ENCODE data around the gene SUPT3H.
"Not testable (repeated sequence)": the region's sequence is repeated elsewhere in the genome, so short reads cannot be mapped to it uniquely, and the experiment has no call there.

Gene SUPT3H

GRCh38 chr6:44931385-44931784, 446.3 kb downstream of the SUPT3H start:
- no peak overlapping the region for H3K27ac ChIP-seq (ENCODE audit: low read length)
- no peak overlapping the region for H3K4me3 ChIP-seq (ENCODE audit: low read length)
- no peaks in the 10 kb centered on the region for H3K9me3 ChIP-seq (ENCODE audit: control insufficient read depth, low read depth, low read length)
- no peak overlapping the region for H3K9ac ChIP-seq (ENCODE audit: low read length)
- no peaks in the 10 kb centered on the region for H3K36me3 ChIP-seq (ENCODE audit: control insufficient read depth, low read depth, low read length)
- H3K4me1 ChIP-seq (ENCODE audit: control insufficient read depth, low read depth, low read length), result no peaks in the 10 kb centered on the region
- no peaks in the 10 kb centered on the region for H3K27me3 ChIP-seq (ENCODE audit: control insufficient read depth, insufficient read depth, low read length)

- no peaks in the 10 kb centered on the region for H3K27me3 ChIP-seq (ENCODE audit: control insufficient read depth, insufficient read depth, low read length)
- no peak overlapping the region for H3K27ac ChIP-seq (ENCODE audit: low read length)
These were observed 451.2 kb downstream of the SUPT3H start for GRCh38 chr6:44926556-44926955.

GRCh38 chr6:44925100-44925739, 452.5 kb downstream of the SUPT3H start:
- Histone ChIP-seq H3K9me3 (ENCODE audit: control insufficient read depth, low read depth, low read length) (no peaks in the 10 kb centered on the region), H3K27ac (ENCODE audit: low read length) (no peak overlapping the region), H3K4me1 (ENCODE audit: control insufficient read depth, low read depth, low read length) (no peaks in the 10 kb centered on the region), H3K9ac (ENCODE audit: low read length) (no peak overlapping the region), H3K27me3 (ENCODE audit: control insufficient read depth, insufficient read depth, low read length) (no peaks in the 10 kb centered on the region), H3K36me3 (ENCODE audit: control insufficient read depth, low read depth, low read length) (no peaks in the 10 kb centered on the region), H3K4me3 (ENCODE audit: low read length) (no peak overlapping the region)

More at GRCh38 chr6:44926556-44926955, 451.2 kb downstream of the SUPT3H start:
- no peaks in the 10 kb centered on the region for H3K4me1 ChIP-seq (ENCODE audit: control insufficient read depth, low read depth, low read length)
- no peak overlapping the region for H3K9ac ChIP-seq (ENCODE audit: low read length)
- H3K36me3 ChIP-seq (ENCODE audit: control insufficient read depth, low read depth, low read length), result no peaks in the 10 kb centered on the region
- H3K9me3 ChIP-seq (ENCODE audit: control insufficient read depth, low read depth, low read length), result no peaks in the 10 kb centered on the region
- H3K4me3 ChIP-seq (ENCODE audit: low read length), result no peak overlapping the region

GRCh38 chr6:44923444-44923843, 454.3 kb downstream of the SUPT3H start:
- H3K4me1 ChIP-seq (ENCODE audit: control insufficient read depth, low read depth, low read length), result no peaks in the 10 kb centered on the region
- no peaks in the 10 kb centered on the region for H3K36me3 ChIP-seq (ENCODE audit: control insufficient read depth, low read depth, low read length)
- H3K9ac ChIP-seq (ENCODE audit: low read length), result no peak overlapping the region
- H3K4me3 ChIP-seq (ENCODE audit: low read length), result no peak overlapping the region
- no peaks in the 10 kb centered on the region for H3K27me3 ChIP-seq (ENCODE audit: control insufficient read depth, insufficient read depth, low read length)
- no peaks in the 10 kb centered on the region for H3K9me3 ChIP-seq (ENCODE audit: control insufficient read depth, low read depth, low read length)
- H3K27ac ChIP-seq (ENCODE audit: low read length), result no peak overlapping the region

- H3K9ac ChIP-seq (ENCODE audit: low read length), result no peak overlapping the region
- no peaks in the 10 kb centered on the region for H3K27me3 ChIP-seq (ENCODE audit: control insufficient read depth, insufficient read depth, low read length)
- no peak overlapping the region for H3K4me3 ChIP-seq (ENCODE audit: low read length)
- H3K36me3 ChIP-seq (ENCODE audit: control insufficient read depth, low read depth, low read length), result no peaks in the 10 kb centered on the region
- no peak overlapping the region for H3K27ac ChIP-seq (ENCODE audit: low read length)
- no peaks in the 10 kb centered on the region for H3K9me3 ChIP-seq (ENCODE audit: control insufficient read depth, low read depth, low read length)
- no peaks in the 10 kb centered on the region for H3K4me1 ChIP-seq (ENCODE audit: control insufficient read depth, low read depth, low read length)
These were observed 455.9 kb downstream of the SUPT3H start for GRCh38 chr6:44921798-44922197.

GRCh38 chr6:44920952-44921491, 456.7 kb downstream of the SUPT3H start:
- H3K36me3 ChIP-seq (ENCODE audit: control insufficient read depth, low read depth, low read length), result no peaks in the 10 kb centered on the region
- H3K9me3 ChIP-seq (ENCODE audit: control insufficient read depth, low read depth, low read length), result no peaks in the 10 kb centered on the region
- no peaks in the 10 kb centered on the region for H3K27me3 ChIP-seq (ENCODE audit: control insufficient read depth, insufficient read depth, low read length)
- no peak overlapping the region for H3K4me3 ChIP-seq (ENCODE audit: low read length)
- H3K27ac ChIP-seq (ENCODE audit: low read length), result no peak overlapping the region
- H3K4me1 ChIP-seq (ENCODE audit: control insufficient read depth, low read depth, low read length), result no peaks in the 10 kb centered on the region
- H3K9ac ChIP-seq (ENCODE audit: low read length), result no peak overlapping the region

- H3K9me3 ChIP-seq (ENCODE audit: control insufficient read depth, low read depth, low read length), result no peaks in the 10 kb centered on the region
- H3K4me1 ChIP-seq (ENCODE audit: control insufficient read depth, low read depth, low read length), result no peaks in the 10 kb centered on the region
- no peaks in the 10 kb centered on the region for H3K27me3 ChIP-seq (ENCODE audit: control insufficient read depth, insufficient read depth, low read length)
- no peaks in the 10 kb centered on the region for H3K36me3 ChIP-seq (ENCODE audit: control insufficient read depth, low read depth, low read length)
- no peak overlapping the region for H3K4me3 ChIP-seq (ENCODE audit: low read length)
- no peak overlapping the region for H3K9ac ChIP-seq (ENCODE audit: low read length)
- no peak overlapping the region for H3K27ac ChIP-seq (ENCODE audit: low read length)
These were observed 458.9 kb downstream of the SUPT3H start for GRCh38 chr6:44918671-44919296.

- no peak overlapping the region for H3K9ac ChIP-seq (ENCODE audit: low read length)
- no peak overlapping the region for H3K4me3 ChIP-seq (ENCODE audit: low read length)
- no peaks in the 10 kb centered on the region for H3K9me3 ChIP-seq (ENCODE audit: control insufficient read depth, low read depth, low read length)
- H3K36me3 ChIP-seq (ENCODE audit: control insufficient read depth, low read depth, low read length), result no peaks in the 10 kb centered on the region
- H3K4me1 ChIP-seq (ENCODE audit: control insufficient read depth, low read depth, low read length), result no peaks in the 10 kb centered on the region
- no peak overlapping the region for H3K27ac ChIP-seq (ENCODE audit: low read length)
- H3K27me3 ChIP-seq (ENCODE audit: control insufficient read depth, insufficient read depth, low read length), result no peaks in the 10 kb centered on the region
These were observed 460.3 kb downstream of the SUPT3H start for GRCh38 chr6:44917430-44917829.

GRCh38 chr6:44915111-44915510, 462.6 kb downstream of the SUPT3H start:
- Histone ChIP-seq H3K27ac (ENCODE audit: low read length) (no peak overlapping the region), H3K4me1 (ENCODE audit: control insufficient read depth, low read depth, low read length) (no peaks in the 10 kb centered on the region)

GRCh38 chr6:44914141-44914540, 463.6 kb downstream of the SUPT3H start:
- Histone ChIP-seq H3K9ac (ENCODE audit: low read length) (no peak overlapping the region), H3K27ac (ENCODE audit: low read length) (no peak overlapping the region), H3K36me3 (ENCODE audit: control insufficient read depth, low read depth, low read length) (no peaks in the 10 kb centered on the region), H3K27me3 (ENCODE audit: control insufficient read depth, insufficient read depth, low read length) (no peaks in the 10 kb centered on the region), H3K9me3 (ENCODE audit: control insufficient read depth, low read depth, low read length) (no peaks in the 10 kb centered on the region), H3K4me3 (ENCODE audit: low read length) (no peak overlapping the region), H3K4me1 (ENCODE audit: control insufficient read depth, low read depth, low read length) (no peaks in the 10 kb centered on the region)

More at GRCh38 chr6:44915111-44915510, 462.6 kb downstream of the SUPT3H start:
- Histone ChIP-seq H3K27me3 (ENCODE audit: control insufficient read depth, insufficient read depth, low read length) (no peaks in the 10 kb centered on the region), H3K4me3 (ENCODE audit: low read length) (no peak overlapping the region), H3K36me3 (ENCODE audit: control insufficient read depth, low read depth, low read length) (no peaks in the 10 kb centered on the region), H3K9ac (ENCODE audit: low read length) (no peak overlapping the region), H3K9me3 (ENCODE audit: control insufficient read depth, low read depth, low read length) (no peaks in the 10 kb centered on the region)

GRCh38 chr6:44906761-44907160, 471.0 kb downstream of the SUPT3H start:
- H3K27ac ChIP-seq (ENCODE audit: low read length), result no peak overlapping the region
- H3K36me3 ChIP-seq (ENCODE audit: control insufficient read depth, low read depth, low read length), result no peaks in the 10 kb centered on the region
- no peaks in the 10 kb centered on the region for H3K4me1 ChIP-seq (ENCODE audit: control insufficient read depth, low read depth, low read length)
- H3K9me3 ChIP-seq (ENCODE audit: control insufficient read depth, low read depth, low read length), result no peaks in the 10 kb centered on the region
- no peak overlapping the region for H3K4me3 ChIP-seq (ENCODE audit: low read length)
- no peaks in the 10 kb centered on the region for H3K27me3 ChIP-seq (ENCODE audit: control insufficient read depth, insufficient read depth, low read length)
- no peak overlapping the region for H3K9ac ChIP-seq (ENCODE audit: low read length)

GRCh38 chr6:44900358-44900757, 477.4 kb downstream of the SUPT3H start:
- H3K9me3 ChIP-seq (ENCODE audit: control insufficient read depth, low read depth, low read length); H3K9ac ChIP-seq (ENCODE audit: low read length); H3K4me3 ChIP-seq (ENCODE audit: low read length); H3K4me1 ChIP-seq (ENCODE audit: control insufficient read depth, low read depth, low read length); H3K27ac ChIP-seq (ENCODE audit: low read length); H3K36me3 ChIP-seq (ENCODE audit: control insufficient read depth, low read depth, low read length); H3K27me3 ChIP-seq (ENCODE audit: control insufficient read depth, insufficient read depth, low read length): not testable (repeated sequence)

Measured in iPS-18a (cell line).